Vagina (tissue), 2 donors: ENCODE measurements around the gene ALDH8A1. TPM values are rescaled to one million over a fixed set of nuclear protein-coding genes. Genes with fewer than 3 reads are reported as not detected.
"Not testable (repeated sequence)": the region's sequence is repeated elsewhere in the genome, so short reads cannot be mapped to it uniquely, and the experiment has no call there.

Experiments used
- DNase-seq, 2 donors: peaks; one replicate each; pipeline ENCODE4 v3.0.0-alpha.2; 2017; ENCODE audit errors: extremely low spot score in 2 of 2
- H3K27ac ChIP-seq: fragments of 200-600 bp; sonication (generic); one replicate; pipeline ENCODE4 v1.5.1; 2019
- H3K27me3 ChIP-seq: fragments of 200-600 bp; sonication (generic); one replicate; pipeline ENCODE4 v1.5.1; 2019
- H3K36me3 ChIP-seq, 2 donors: fragments of 200-600 bp; sonication (generic); one replicate each; pipeline ENCODE4 v1.5.1; 2017 to 2019
- H3K4me1 ChIP-seq: fragments of 200-600 bp; sonication (generic); one replicate; pipeline ENCODE4 v1.5.1; 2019
- H3K4me3 ChIP-seq, 2 donors: fragments of 200-600 bp; sonication (generic); 1 replicate in 1 of 2; 2 replicates in 1 of 2; pipeline ENCODE4 v1.5.1; 2016 to 2019
- H3K9me3 ChIP-seq: fragments of 200-600 bp; sonication (generic); one replicate; pipeline ENCODE4 v1.5.1; 2019
- CTCF ChIP-seq, 3 experiments: fragments of 450-650 bp in 2 of 3; fragments of 200-600 bp in 1 of 3; sonication (generic) in 1 of 3; IDR thresholded peaks; one replicate each; pipeline ENCODE4 v1.5.1; 2017 to 2019; ENCODE audit warnings: antibody characterized with exemption in 3 of 3, mild to moderate bottlenecking in 2 of 3, moderate library complexity in 2 of 3
- POLR2A ChIP-seq, 2 donors: fragments of 450-650 bp; IDR thresholded peaks; one replicate each; pipeline ENCODE4 v1.6.1; 2017; ENCODE audit warnings: antibody characterized with exemption in 2 of 2, mild to moderate bottlenecking in 2 of 2, moderate library complexity in 2 of 2
- POLR2AphosphoS5 ChIP-seq, 2 donors: sonication (generic); formaldehyde crosslinking; IDR thresholded peaks; one replicate each; pipeline ENCODE4 v1.9.0; 2017; ENCODE audit warnings: antibody characterized with exemption in 2 of 2, mild to moderate bottlenecking in 2 of 2, low read depth in 1 of 2; ENCODE audit not compliant: insufficient read depth in 1 of 2
- intact Hi-C: fragments of 100-400 bp; cut with DNase I; formaldehyde crosslinking; loops from one replicate; pipeline ENCODE4 v1.15.1; 2023
- total RNA-seq: library from RNA; depleted of rRNA; stranded (reverse); fragments of >200 nt; gene quantifications from one replicate; pipeline ENCODE4 v1.2.3, GENCODE V29; 2016

ALDH8A1 gene
- total RNA-seq, 1 donor from 2014 or later = not detected

- H3K27me3 ChIP-seq = no peaks in the 10 kb centered on the region
- intact Hi-C loops = no loop called here
- DNase-seq = no peak
- H3K4me3 ChIP-seq = no peak overlapping the region
- no peaks in the 10 kb centered on the region for H3K36me3 ChIP-seq
- peaks cover 18% of the 10 kb centered on the region for H3K4me1 ChIP-seq
- TF ChIP-seq POLR2AphosphoS5 (IDR thresholded peaks at IDR 0.05; ENCODE audit: insufficient read depth in 1 of 2, low read depth in 1 of 2) (no peak), POLR2A (IDR thresholded peaks at IDR 0.05) (no peak), CTCF (IDR thresholded peaks at IDR 0.05) (no peak)
- no peaks in the 10 kb centered on the region for H3K9me3 ChIP-seq
- H3K27ac ChIP-seq = peak overlapping the region; percentile 75
Observed at GRCh38 chr6:134910593-134910935, 39.3 kb downstream of the ALDH8A1 start.

GRCh38 chr6:134909701-134910592, 40.0 kb downstream of the ALDH8A1 start:
- no peaks in the 10 kb centered on the region for H3K27me3 ChIP-seq
- intact Hi-C loops = no loop called here
- no peak overlapping the region for H3K4me3 ChIP-seq
- no peak for DNase-seq
- H3K27ac ChIP-seq = peak overlapping the region; percentile 75
- peaks cover 18% of the 10 kb centered on the region for H3K4me1 ChIP-seq
- no peaks in the 10 kb centered on the region for H3K36me3 ChIP-seq
- no peak for TF ChIP-seq POLR2AphosphoS5 (IDR thresholded peaks at IDR 0.05; ENCODE audit: insufficient read depth in 1 of 2, low read depth in 1 of 2)
- TF ChIP-seq POLR2A (IDR thresholded peaks at IDR 0.05) = no peak
- TF ChIP-seq CTCF (IDR thresholded peaks at IDR 0.05) = no peak
- no peaks in the 10 kb centered on the region for H3K9me3 ChIP-seq

GRCh38 chr6:134908906-134909516, 40.9 kb downstream of the ALDH8A1 start:
- peak in 1 of 2 donors; percentile 98 for DNase-seq
- H3K27ac ChIP-seq = peak overlapping the region; percentile 75
- intact Hi-C loops = no loop called here

GRCh38 chr6:134904731-134905130, 45.2 kb downstream of the ALDH8A1 start:
- intact Hi-C loops, DNase-seq, H3K27me3 ChIP-seq, H3K9me3 ChIP-seq, H3K36me3 ChIP-seq, H3K27ac ChIP-seq, H3K4me3 ChIP-seq: not testable (repeated sequence)
- H3K4me1 ChIP-seq = peaks cover 14% of the 10 kb centered on the region

More at GRCh38 chr6:134908906-134909516, 40.9 kb downstream of the ALDH8A1 start:
- H3K27me3 ChIP-seq = no peaks in the 10 kb centered on the region
- H3K36me3 ChIP-seq = no peaks in the 10 kb centered on the region
- TF ChIP-seq POLR2A (IDR thresholded peaks at IDR 0.05) (no peak), POLR2AphosphoS5 (IDR thresholded peaks at IDR 0.05; ENCODE audit: insufficient read depth in 1 of 2, low read depth in 1 of 2) (peak; percentile 60 to 78)
- H3K4me1 ChIP-seq = peaks cover 18% of the 10 kb centered on the region
- no peak overlapping the region for H3K4me3 ChIP-seq
- no peaks in the 10 kb centered on the region for H3K9me3 ChIP-seq

GRCh38 chr6:134903448-134903847, 46.5 kb downstream of the ALDH8A1 start:
- no peak for DNase-seq
- Histone ChIP-seq H3K4me1 (peaks cover 3% of the 10 kb centered on the region), H3K36me3 (no peaks in the 10 kb centered on the region), H3K4me3 (no peak overlapping the region), H3K9me3 (no peaks in the 10 kb centered on the region), H3K27me3 (no peaks in the 10 kb centered on the region), H3K27ac (no peak overlapping the region)
- TF ChIP-seq POLR2AphosphoS5 (IDR thresholded peaks at IDR 0.05; ENCODE audit: insufficient read depth in 1 of 2, low read depth in 1 of 2) (no peak), CTCF (IDR thresholded peaks at IDR 0.05) (no peak), POLR2A (IDR thresholded peaks at IDR 0.05) (no peak)
- intact Hi-C loops = no loop called here

GRCh38 chr6:134902936-134903335, 47.0 kb downstream of the ALDH8A1 start:
- TF ChIP-seq POLR2A (IDR thresholded peaks at IDR 0.05) (no peak), POLR2AphosphoS5 (IDR thresholded peaks at IDR 0.05; ENCODE audit: insufficient read depth in 1 of 2, low read depth in 1 of 2) (no peak), CTCF (IDR thresholded peaks at IDR 0.05) (no peak)
- H3K4me1 ChIP-seq = no peaks in the 10 kb centered on the region
- intact Hi-C loops = no loop called here
- H3K27me3 ChIP-seq = no peaks in the 10 kb centered on the region
- H3K9me3 ChIP-seq = no peaks in the 10 kb centered on the region
- no peak overlapping the region for H3K4me3 ChIP-seq
- no peaks in the 10 kb centered on the region for H3K36me3 ChIP-seq
- no peak overlapping the region for H3K27ac ChIP-seq
- no peak for DNase-seq
